ENCODE results near the gene KRT75.

- TF ChIP-seq, protein P1, sequence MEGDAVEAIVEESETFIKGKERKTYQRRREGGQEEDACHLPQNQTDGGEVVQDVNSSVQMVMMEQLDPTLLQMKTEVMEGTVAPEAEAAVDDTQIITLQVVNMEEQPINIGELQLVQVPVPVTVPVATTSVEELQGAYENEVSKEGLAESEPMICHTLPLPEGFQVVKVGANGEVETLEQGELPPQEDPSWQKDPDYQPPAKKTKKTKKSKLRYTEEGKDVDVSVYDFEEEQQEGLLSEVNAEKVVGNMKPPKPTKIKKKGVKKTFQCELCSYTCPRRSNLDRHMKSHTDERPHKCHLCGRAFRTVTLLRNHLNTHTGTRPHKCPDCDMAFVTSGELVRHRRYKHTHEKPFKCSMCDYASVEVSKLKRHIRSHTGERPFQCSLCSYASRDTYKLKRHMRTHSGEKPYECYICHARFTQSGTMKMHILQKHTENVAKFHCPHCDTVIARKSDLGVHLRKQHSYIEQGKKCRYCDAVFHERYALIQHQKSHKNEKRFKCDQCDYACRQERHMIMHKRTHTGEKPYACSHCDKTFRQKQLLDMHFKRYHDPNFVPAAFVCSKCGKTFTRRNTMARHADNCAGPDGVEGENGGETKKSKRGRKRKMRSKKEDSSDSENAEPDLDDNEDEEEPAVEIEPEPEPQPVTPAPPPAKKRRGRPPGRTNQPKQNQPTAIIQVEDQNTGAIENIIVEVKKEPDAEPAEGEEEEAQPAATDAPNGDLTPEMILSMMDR (IDR thresholded peaks at IDR 0.05) = no peak
- TF ChIP-seq EZH2 (IDR thresholded peaks at IDR 0.05) = no peak
Observed at GRCh38 chr12:52399756-52400155, 34.4 kb downstream of the KRT75 start.

Data from neural progenitor cell (in vitro differentiated cells).